ENCODE results near the gene SLC5A2.

Gene SLC5A2

GRCh38 chr16:31456988-31457360 is 25.9 kb upstream of the SLC5A2 start:
- TF ChIP-seq CTCF (IDR thresholded peaks at IDR 0.05; ENCODE audit: insufficient read depth, low read depth, low read length, missing control alignments), result no peak
- H3K4me3 ChIP-seq (ENCODE audit: low read length), result peak overlapping the region; percentile 93
- no peak for DNase-seq (ENCODE audit: low read depth)

GRCh38 chr16:31458073-31458843 is 24.7 kb upstream of the SLC5A2 start:
- peak overlapping the region; percentile 93 for H3K4me3 ChIP-seq (ENCODE audit: low read length)
- DNase-seq (ENCODE audit: low read depth), result peak; percentile 65
- no peak for TF ChIP-seq CTCF (IDR thresholded peaks at IDR 0.05; ENCODE audit: insufficient read depth, low read depth, low read length, missing control alignments)

GRCh38 chr16:31458844-31459686 is 23.9 kb upstream of the SLC5A2 start, which contains the start of gene ARMC5:
TSS of gene ARMC5 (plus strand) at chr16:31459501. CDS start at chr16:31459525, 24 bp downstream.
- TF ChIP-seq CTCF (IDR thresholded peaks at IDR 0.05; ENCODE audit: insufficient read depth, low read depth, low read length, missing control alignments), result peak; percentile 34
- DNase-seq (ENCODE audit: low read depth), result peak; percentile 99

GRCh38 chr16:31459687-31460581 is 23.0 kb upstream of the SLC5A2 start:
- no peak for TF ChIP-seq CTCF (IDR thresholded peaks at IDR 0.05; ENCODE audit: insufficient read depth, low read depth, low read length, missing control alignments)
- peak overlapping the region; percentile 93 for H3K4me3 ChIP-seq (ENCODE audit: low read length)
- DNase-seq (ENCODE audit: low read depth), result peak; percentile 99

More at GRCh38 chr16:31458844-31459686, 23.9 kb upstream of the SLC5A2 start, which contains the start of gene ARMC5:
- H3K4me3 ChIP-seq (ENCODE audit: low read length), result peak within 1 kb of the TSS; percentile 93

GRCh38 chr16:31460582-31461002 is 22.3 kb upstream of the SLC5A2 start:
- peak; percentile 72 for TF ChIP-seq CTCF (IDR thresholded peaks at IDR 0.05; ENCODE audit: insufficient read depth, low read depth, low read length, missing control alignments)
- DNase-seq (ENCODE audit: low read depth), result peak; percentile 70
- peak overlapping the region; percentile 43 for H3K4me3 ChIP-seq (ENCODE audit: low read length)

- no peak overlapping the region for H3K4me3 ChIP-seq (ENCODE audit: low read length)
- no peak for TF ChIP-seq CTCF (IDR thresholded peaks at IDR 0.05; ENCODE audit: insufficient read depth, low read depth, low read length, missing control alignments)
- DNase-seq (ENCODE audit: low read depth), result no peak
Measured at GRCh38 chr16:31461201-31461920, 21.6 kb upstream of the SLC5A2 start.

All from epithelial cell of esophagus (primary cell).